HEK293 (cell line): ENCODE measurements around the gene RPL23.
A peak's percentile ranks its signal among the peaks of the same experiment; 100 is the strongest.

Source experiments
- CTCF ChIA-PET: fragments of 350-600 bp; formaldehyde crosslinking; extraction: SDS; loops from one replicate; lab custom pipeline; 2021; ENCODE audit warnings: antibody characterized with exemption; lab: Yijun Ruan, JAX
- POLR2A ChIA-PET: fragments of 300-600 bp; formaldehyde crosslinking; extraction: SDS; loops from one replicate; lab custom pipeline; 2020; ENCODE audit warnings: antibody characterized with exemption, inconsistent platforms; lab: Yijun Ruan, JAX
- H3K27ac ChIP-seq: fragments of 200-500 bp; sonication (Bioruptor generic); 2 replicates; pipeline ENCODE4 v1.5.1; 2014; ENCODE audit warnings: low read depth, low read length, control low read depth, inconsistent platforms; ENCODE audit errors: extremely low read depth
- H3K36me3 ChIP-seq, 2 experiments: fragments of 200-500 bp in 1 of 2; sonication (Bioruptor generic) in 1 of 2; 1 replicate in 1 of 2; 2 replicates in 1 of 2; pipeline ENCODE4 v1.5.1; 2014 to 2017; ENCODE audit warnings: inconsistent platforms in 2 of 2, low read length in 2 of 2; ENCODE audit not compliant: control insufficient read depth in 2 of 2, insufficient read depth in 1 of 2
- H3K4me1 ChIP-seq: fragments of 200-500 bp; sonication (Bioruptor generic); 2 replicates; pipeline ENCODE4 v1.5.1; 2014; ENCODE audit warnings: mild to moderate bottlenecking, low read length, inconsistent platforms; ENCODE audit not compliant: control insufficient read depth, insufficient read depth
- H3K4me3 ChIP-seq: 2 replicates; pipeline ENCODE4 v1.5.1; 2011; ENCODE audit warnings: low read depth, mild to moderate bottlenecking, control low read depth, low read length, moderate library complexity
- H3K9me3 ChIP-seq: fragments of 200-500 bp; sonication (Bioruptor generic); 2 replicates; pipeline ENCODE4 v1.5.1; 2014; ENCODE audit warnings: low read depth, low read length, inconsistent platforms; ENCODE audit not compliant: control insufficient read depth, insufficient read depth
- GFI1B ChIP-seq: fragments of 450-650 bp; formaldehyde crosslinking; IDR thresholded peaks from 2 replicates; pipeline ENCODE4 v1.5.1; 2016; ENCODE audit warnings: missing biosample characterization, missing genetic modification characterization
- HOXD13 ChIP-seq: sonication (generic); formaldehyde crosslinking; IDR thresholded peaks from 2 replicates; pipeline ENCODE4 v1.8.0; 2022; ENCODE audit warnings: missing genetic modification reagents, borderline replicate concordance
- KLF16 ChIP-seq: fragments of 450-650 bp; formaldehyde crosslinking; IDR thresholded peaks from 2 replicates; pipeline ENCODE4 v1.5.1; 2017; ENCODE audit warnings: missing biosample characterization, missing genetic modification characterization
- KLF7 ChIP-seq: fragments of 450-650 bp; formaldehyde crosslinking; IDR thresholded peaks from 2 replicates; pipeline ENCODE4 v1.5.1; 2016; ENCODE audit warnings: missing biosample characterization, missing genetic modification characterization, borderline replicate concordance
- TRIM28 ChIP-seq: IDR thresholded peaks from 2 replicates; pipeline ENCODE4 v1.6.1; 2011; ENCODE audit warnings: low read length, control low read depth, borderline replicate concordance
- ZBTB48 ChIP-seq: fragments of 450-650 bp; formaldehyde crosslinking; IDR thresholded peaks from 2 replicates; pipeline ENCODE4 v1.5.1; 2016; ENCODE audit warnings: missing biosample characterization, missing genetic modification characterization
- ZEB2 ChIP-seq: fragments of 450-650 bp; formaldehyde crosslinking; IDR thresholded peaks from 2 replicates; pipeline ENCODE4 v1.5.1; 2016; ENCODE audit warnings: missing biosample characterization, missing genetic modification characterization
- ZFHX2 ChIP-seq: fragments of 450-650 bp; formaldehyde crosslinking; conservative IDR thresholded peaks from 2 replicates; pipeline ENCODE4 v1.5.1; 2016; ENCODE audit warnings: missing biosample characterization, missing genetic modification characterization
- ZFP37 ChIP-seq: fragments of 450-650 bp; formaldehyde crosslinking; IDR thresholded peaks from 2 replicates; pipeline ENCODE4 v1.5.1; 2016; ENCODE audit warnings: missing biosample characterization, missing genetic modification characterization
- ZNF114 ChIP-seq: fragments of 450-650 bp; formaldehyde crosslinking; IDR thresholded peaks from 2 replicates; pipeline ENCODE4 v1.5.0; 2017; ENCODE audit warnings: missing biosample characterization, missing genetic modification characterization
- ZNF157 ChIP-seq: fragments of 450-650 bp; formaldehyde crosslinking; IDR thresholded peaks from 2 replicates; pipeline ENCODE4 v1.5.1; 2016; ENCODE audit warnings: missing biosample characterization, missing genetic modification characterization
- ZNF175 ChIP-seq: fragments of 450-650 bp; formaldehyde crosslinking; IDR thresholded peaks from 2 replicates; pipeline ENCODE4 v1.5.1; 2016; ENCODE audit warnings: missing biosample characterization, missing genetic modification characterization
- ZNF324 ChIP-seq: fragments of 450-650 bp; formaldehyde crosslinking; IDR thresholded peaks from 2 replicates; pipeline ENCODE4 v1.5.1; 2016; ENCODE audit warnings: missing biosample characterization, missing genetic modification characterization
- ZNF341 ChIP-seq: fragments of 450-650 bp; formaldehyde crosslinking; IDR thresholded peaks from 2 replicates; pipeline ENCODE4; 2016; ENCODE audit warnings: low read depth, missing biosample characterization, missing genetic modification characterization
- ZNF354C ChIP-seq: fragments of 450-650 bp; formaldehyde crosslinking; IDR thresholded peaks from 2 replicates; pipeline ENCODE4 v1.5.1; 2016; ENCODE audit warnings: missing biosample characterization, missing genetic modification characterization, low read depth, borderline replicate concordance
- ZNF366 ChIP-seq: fragments of 450-650 bp; formaldehyde crosslinking; conservative IDR thresholded peaks from 2 replicates; pipeline ENCODE4 v1.5.1; 2016; ENCODE audit warnings: missing biosample characterization, missing genetic modification characterization
- ZNF501 ChIP-seq: fragments of 450-650 bp; formaldehyde crosslinking; IDR thresholded peaks from 2 replicates; pipeline ENCODE4 v1.5.1; 2016; ENCODE audit warnings: missing biosample characterization, missing genetic modification characterization
- ZNF600 ChIP-seq: fragments of 450-650 bp; formaldehyde crosslinking; IDR thresholded peaks from 2 replicates; pipeline ENCODE4 v1.5.1; 2016; ENCODE audit warnings: missing biosample characterization, missing genetic modification characterization
- ZNF624 ChIP-seq: fragments of 450-650 bp; formaldehyde crosslinking; IDR thresholded peaks from 2 replicates; pipeline ENCODE4 v1.5.1; 2017; ENCODE audit warnings: missing biosample characterization, missing genetic modification characterization
- ZNF660 ChIP-seq: fragments of 450-650 bp; IDR thresholded peaks from 2 replicates; pipeline ENCODE4 v1.5.1; 2018; ENCODE audit warnings: missing biosample characterization, mild to moderate bottlenecking, missing genetic modification characterization
- ZNF843 ChIP-seq: fragments of 450-650 bp; formaldehyde crosslinking; IDR thresholded peaks from 2 replicates; pipeline ENCODE4 v1.5.1; 2016; ENCODE audit warnings: missing biosample characterization, missing genetic modification characterization
- ZSCAN30 ChIP-seq: fragments of 450-650 bp; IDR thresholded peaks from 2 replicates; pipeline ENCODE4 v1.5.1; 2018; ENCODE audit warnings: missing biosample characterization, mild to moderate bottlenecking, missing genetic modification characterization, moderate library complexity
- TF ChIP-seq, protein P1 (sequence below): fragments of 450-650 bp; formaldehyde crosslinking; IDR thresholded peaks from 2 replicates; pipeline ENCODE4 v1.5.1; 2017; ENCODE audit warnings: missing biosample characterization, missing genetic modification characterization
- TF ChIP-seq, protein P2 (sequence below): fragments of 450-650 bp; formaldehyde crosslinking; IDR thresholded peaks from 2 replicates; pipeline ENCODE4 v1.5.1; 2016; ENCODE audit warnings: missing biosample characterization, missing genetic modification characterization
- TF ChIP-seq, protein P3 (sequence below): fragments of 450-650 bp; IDR thresholded peaks from 2 replicates; pipeline ENCODE4 v1.5.1; 2018; ENCODE audit warnings: missing biosample characterization, mild to moderate bottlenecking, missing genetic modification characterization
- TF ChIP-seq, protein P4 (sequence below): fragments of 450-650 bp; formaldehyde crosslinking; IDR thresholded peaks from 2 replicates; pipeline ENCODE4; 2016; ENCODE audit warnings: missing biosample characterization, missing genetic modification characterization

Gene RPL23

GRCh38 chr17:38799501-38800236 is 53.9 kb downstream of the RPL23 start, which contains the start of gene PIP4K2B (continued):
- TF ChIP-seq ZEB2 (tag by site-specific recombination), result peak; percentile 88
- peak; percentile 68 for TF ChIP-seq ZNF324 (tag by site-specific recombination)
- TF ChIP-seq KLF16, result peak; percentile 98
- TF ChIP-seq ZNF843 (tag by site-specific recombination), result peak; percentile 50; the same call in 1 of the 2 replicates
- peak; percentile 94 for TF ChIP-seq ZNF366 (tag by site-specific recombination)
- TF ChIP-seq TRIM28, result 0 out of 2 replicates have a peak, but pooled peaks have one; percentile 40
- TF ChIP-seq, protein P1, sequence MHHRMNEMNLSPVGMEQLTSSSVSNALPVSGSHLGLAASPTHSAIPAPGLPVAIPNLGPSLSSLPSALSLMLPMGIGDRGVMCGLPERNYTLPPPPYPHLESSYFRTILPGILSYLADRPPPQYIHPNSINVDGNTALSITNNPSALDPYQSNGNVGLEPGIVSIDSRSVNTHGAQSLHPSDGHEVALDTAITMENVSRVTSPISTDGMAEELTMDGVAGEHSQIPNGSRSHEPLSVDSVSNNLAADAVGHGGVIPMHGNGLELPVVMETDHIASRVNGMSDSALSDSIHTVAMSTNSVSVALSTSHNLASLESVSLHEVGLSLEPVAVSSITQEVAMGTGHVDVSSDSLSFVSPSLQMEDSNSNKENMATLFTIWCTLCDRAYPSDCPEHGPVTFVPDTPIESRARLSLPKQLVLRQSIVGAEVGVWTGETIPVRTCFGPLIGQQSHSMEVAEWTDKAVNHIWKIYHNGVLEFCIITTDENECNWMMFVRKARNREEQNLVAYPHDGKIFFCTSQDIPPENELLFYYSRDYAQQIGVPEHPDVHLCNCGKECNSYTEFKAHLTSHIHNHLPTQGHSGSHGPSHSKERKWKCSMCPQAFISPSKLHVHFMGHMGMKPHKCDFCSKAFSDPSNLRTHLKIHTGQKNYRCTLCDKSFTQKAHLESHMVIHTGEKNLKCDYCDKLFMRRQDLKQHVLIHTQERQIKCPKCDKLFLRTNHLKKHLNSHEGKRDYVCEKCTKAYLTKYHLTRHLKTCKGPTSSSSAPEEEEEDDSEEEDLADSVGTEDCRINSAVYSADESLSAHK (tag by site-specific recombination), result peak; percentile 48; the same call in 1 of the 2 replicates
- TF ChIP-seq, protein P2, sequence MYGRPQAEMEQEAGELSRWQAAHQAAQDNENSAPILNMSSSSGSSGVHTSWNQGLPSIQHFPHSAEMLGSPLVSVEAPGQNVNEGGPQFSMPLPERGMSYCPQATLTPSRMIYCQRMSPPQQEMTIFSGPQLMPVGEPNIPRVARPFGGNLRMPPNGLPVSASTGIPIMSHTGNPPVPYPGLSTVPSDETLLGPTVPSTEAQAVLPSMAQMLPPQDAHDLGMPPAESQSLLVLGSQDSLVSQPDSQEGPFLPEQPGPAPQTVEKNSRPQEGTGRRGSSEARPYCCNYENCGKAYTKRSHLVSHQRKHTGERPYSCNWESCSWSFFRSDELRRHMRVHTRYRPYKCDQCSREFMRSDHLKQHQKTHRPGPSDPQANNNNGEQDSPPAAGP (tag by site-specific recombination), result peak; percentile 98

DNA sequence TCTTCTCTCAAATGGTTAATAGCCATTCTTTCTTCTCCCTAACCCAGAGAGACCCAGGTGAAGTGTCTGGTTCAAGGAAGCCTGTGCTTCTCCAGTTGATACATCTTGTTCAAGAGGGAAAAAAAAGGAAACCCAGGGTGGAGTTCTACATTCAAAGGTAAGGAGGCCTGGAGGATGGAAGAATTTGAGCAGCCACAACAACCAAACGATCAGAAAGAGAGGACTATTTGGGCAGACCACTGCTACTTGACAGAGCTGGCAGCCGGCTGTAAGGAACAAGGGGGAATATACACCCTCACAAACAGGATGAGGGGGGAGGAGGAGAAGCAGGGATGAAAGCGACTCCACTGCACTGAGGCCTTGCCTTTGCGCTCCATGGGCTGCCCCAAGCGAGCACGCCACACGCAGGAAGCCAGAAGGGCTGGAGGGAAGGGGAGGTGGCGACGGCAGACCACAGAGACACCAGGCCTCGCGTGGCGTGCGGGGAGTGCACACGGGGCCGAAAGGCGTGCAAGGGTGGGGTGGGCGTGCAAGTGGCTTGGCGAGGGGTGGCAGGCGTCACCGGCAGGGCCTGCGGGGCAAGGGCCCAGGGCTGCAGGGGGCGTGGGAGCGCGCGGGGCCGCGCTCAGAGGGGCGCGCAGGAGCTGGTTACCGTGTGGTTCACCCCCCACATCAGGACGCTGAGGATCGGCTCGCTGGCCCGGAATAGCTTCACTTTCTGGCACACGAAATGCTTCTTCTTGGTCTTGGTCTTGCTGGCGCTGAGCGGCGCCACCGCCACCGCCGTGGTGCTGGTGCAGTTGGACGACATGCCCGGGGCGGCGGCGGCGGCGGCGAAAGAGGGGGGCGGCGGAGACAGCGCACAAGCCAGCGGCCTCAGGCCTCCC is 54.7 kb downstream of the RPL23 start:
- CTCF ChIA-PET, result interaction anchor here (1.0 to 1.6 kb wide), 2 partner anchors 37 to 354 kb away, joined by 3 to 5 read pairs; no protein-coding TSS in a partner anchor
- POLR2A ChIA-PET, result interaction anchor here (0.5 to 1.9 kb wide), 12 partner anchors 10 to 123 kb away, joined by 3 to 8 read pairs (median 4); partner anchors contain the start of genes LASP1 and RPL23
- Histone ChIP-seq H3K9me3 (no peaks in the 10 kb centered on the region), H3K4me1 (peaks cover 17% of the 10 kb centered on the region), H3K27ac (peak overlapping the region; percentile 93), H3K36me3 (peaks cover 38 to 61% of the 10 kb centered on the region in 2 experiments), H3K4me3 (peak overlapping the region; percentile 83)
- TF ChIP-seq, protein P3, sequence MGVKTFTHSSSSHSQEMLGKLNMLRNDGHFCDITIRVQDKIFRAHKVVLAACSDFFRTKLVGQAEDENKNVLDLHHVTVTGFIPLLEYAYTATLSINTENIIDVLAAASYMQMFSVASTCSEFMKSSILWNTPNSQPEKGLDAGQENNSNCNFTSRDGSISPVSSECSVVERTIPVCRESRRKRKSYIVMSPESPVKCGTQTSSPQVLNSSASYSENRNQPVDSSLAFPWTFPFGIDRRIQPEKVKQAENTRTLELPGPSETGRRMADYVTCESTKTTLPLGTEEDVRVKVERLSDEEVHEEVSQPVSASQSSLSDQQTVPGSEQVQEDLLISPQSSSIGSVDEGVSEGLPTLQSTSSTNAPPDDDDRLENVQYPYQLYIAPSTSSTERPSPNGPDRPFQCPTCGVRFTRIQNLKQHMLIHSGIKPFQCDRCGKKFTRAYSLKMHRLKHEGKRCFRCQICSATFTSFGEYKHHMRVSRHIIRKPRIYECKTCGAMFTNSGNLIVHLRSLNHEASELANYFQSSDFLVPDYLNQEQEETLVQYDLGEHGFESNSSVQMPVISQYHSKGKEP, result no peak
- TF ChIP-seq ZNF600 (tag by site-specific recombination) (peak; percentile 81), ZNF660 (tag by site-specific recombination) (no peak), ZNF501 (tag by site-specific recombination) (peak; percentile 19; the same call in 1 of the 2 replicates), KLF16 (peak; percentile 74), ZNF341 (tag by site-specific recombination) (peak; percentile 95), ZBTB48 (tag by site-specific recombination) (peak; percentile 53; the same call in 1 of the 2 replicates), ZNF175 (tag by site-specific recombination) (no peak), ZFP37 (tag by site-specific recombination) (0 out of 2 replicates have a peak, but pooled peaks have one; percentile 68), HOXD13 (no peak), ZNF354C (tag by site-specific recombination) (no peak), ZNF624 (tag by site-specific recombination) (no peak), ZFHX2 (tag by site-specific recombination) (peak; percentile 91), KLF7 (tag by site-specific recombination) (no peak), ZNF114 (tag by site-specific recombination) (no peak), ZSCAN30 (peak; percentile 62; the same call in 1 of the 2 replicates), ZNF157 (no peak), GFI1B (tag by site-specific recombination) (no peak)
- TF ChIP-seq, protein P4, sequence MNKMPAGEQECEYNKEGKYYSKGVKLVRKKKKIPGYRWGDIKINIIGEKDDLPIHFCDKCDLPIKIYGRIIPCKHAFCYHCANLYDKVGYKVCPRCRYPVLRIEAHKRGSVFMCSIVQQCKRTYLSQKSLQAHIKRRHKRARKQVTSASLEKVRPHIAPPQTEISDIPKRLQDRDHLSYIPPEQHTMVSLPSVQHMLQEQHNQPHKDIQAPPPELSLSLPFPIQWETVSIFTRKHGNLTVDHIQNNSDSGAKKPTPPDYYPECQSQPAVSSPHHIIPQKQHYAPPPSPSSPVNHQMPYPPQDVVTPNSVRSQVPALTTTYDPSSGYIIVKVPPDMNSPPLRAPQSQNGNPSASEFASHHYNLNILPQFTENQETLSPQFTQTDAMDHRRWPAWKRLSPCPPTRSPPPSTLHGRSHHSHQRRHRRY (tag by site-specific recombination), result no peak
